Gastrocnemius medialis (tissue), 4 donors: ENCODE measurements around the gene ZMIZ2.

Experiments
- POLR2A ChIP-seq, 2 donors: fragments of 450-650 bp; IDR thresholded peaks; one replicate each; pipeline ENCODE4 v1.6.1; 2017; ENCODE audit warnings: antibody characterized with exemption in 2 of 2, mild to moderate bottlenecking in 2 of 2, moderate library complexity in 2 of 2
- TF ChIP-seq, protein P1 (sequence below), 5 experiments: fragments of 450-650 bp in 3 of 5; fragments of 200-600 bp in 2 of 5; sonication (generic) in 2 of 5; IDR thresholded peaks in 4 of 5; conservative IDR thresholded peaks in 1 of 5; 1 replicate in 4 of 5; 2 replicates in 1 of 5; pipeline ENCODE4 v1.5.1; 2016 to 2019; ENCODE audit warnings: antibody characterized with exemption in 5 of 5, mild to moderate bottlenecking in 3 of 5, moderate library complexity in 3 of 5

DNA sequence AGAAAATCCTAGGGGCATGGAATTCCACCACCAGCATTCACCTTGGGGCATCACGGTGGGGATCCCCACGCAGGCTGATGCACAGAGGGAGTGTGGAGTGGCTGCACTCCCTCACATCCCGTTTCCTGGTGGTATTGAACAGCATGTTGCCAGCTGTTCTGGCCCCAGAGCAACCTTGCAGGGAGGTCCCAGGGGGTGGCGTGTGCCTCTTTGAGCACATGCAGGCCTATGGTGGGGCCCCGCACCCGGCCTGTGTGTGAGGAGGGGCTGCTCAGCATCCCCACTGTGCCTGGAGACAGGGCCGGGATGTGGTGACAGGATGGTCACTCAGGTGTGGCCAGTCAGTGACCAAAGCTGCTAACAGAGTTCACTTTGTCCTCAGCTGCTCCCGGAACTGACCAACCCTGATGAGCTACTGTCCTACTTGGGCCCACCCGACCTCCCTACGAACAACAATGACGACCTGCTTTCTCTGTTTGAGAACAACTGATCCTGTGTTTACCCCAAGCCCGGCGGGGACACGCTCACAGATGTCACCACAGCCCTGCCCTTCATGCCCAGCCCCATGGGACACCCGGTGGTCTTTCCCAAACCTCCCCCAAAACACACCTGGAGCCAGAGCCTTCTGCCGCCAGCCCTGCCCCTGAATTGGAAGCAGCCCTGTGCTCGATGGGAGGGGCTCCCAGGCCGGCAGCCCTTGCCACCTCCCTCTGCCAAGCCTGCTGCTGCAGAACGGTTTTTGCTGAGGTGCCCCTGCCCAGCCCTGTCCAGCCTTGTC lies 18.7 kb downstream of the ZMIZ2 start:
- TF ChIP-seq, protein P1, sequence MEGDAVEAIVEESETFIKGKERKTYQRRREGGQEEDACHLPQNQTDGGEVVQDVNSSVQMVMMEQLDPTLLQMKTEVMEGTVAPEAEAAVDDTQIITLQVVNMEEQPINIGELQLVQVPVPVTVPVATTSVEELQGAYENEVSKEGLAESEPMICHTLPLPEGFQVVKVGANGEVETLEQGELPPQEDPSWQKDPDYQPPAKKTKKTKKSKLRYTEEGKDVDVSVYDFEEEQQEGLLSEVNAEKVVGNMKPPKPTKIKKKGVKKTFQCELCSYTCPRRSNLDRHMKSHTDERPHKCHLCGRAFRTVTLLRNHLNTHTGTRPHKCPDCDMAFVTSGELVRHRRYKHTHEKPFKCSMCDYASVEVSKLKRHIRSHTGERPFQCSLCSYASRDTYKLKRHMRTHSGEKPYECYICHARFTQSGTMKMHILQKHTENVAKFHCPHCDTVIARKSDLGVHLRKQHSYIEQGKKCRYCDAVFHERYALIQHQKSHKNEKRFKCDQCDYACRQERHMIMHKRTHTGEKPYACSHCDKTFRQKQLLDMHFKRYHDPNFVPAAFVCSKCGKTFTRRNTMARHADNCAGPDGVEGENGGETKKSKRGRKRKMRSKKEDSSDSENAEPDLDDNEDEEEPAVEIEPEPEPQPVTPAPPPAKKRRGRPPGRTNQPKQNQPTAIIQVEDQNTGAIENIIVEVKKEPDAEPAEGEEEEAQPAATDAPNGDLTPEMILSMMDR (IDR thresholded peaks at IDR 0.05 in 4 of 5, conservative IDR thresholded peaks at IDR 0.05 in 1 of 5): no peak
- TF ChIP-seq POLR2A (IDR thresholded peaks at IDR 0.05): no peak
